ENCODE data around the gene OR2T34. TPM values are rescaled to one million over a fixed set of nuclear protein-coding genes. Genes with fewer than 3 reads are reported as not detected.

The OR2T34 gene
- total RNA-seq, 4 donors from 2014 or later = not detected

Small RNA genes lying within 50 kb of the gene (small RNA-seq; reads per million reads assigned to genes)
- not detected for gene RF00019

Other genes starting within 250 kb of the OR2T34 start
- not detected for gene OR14C36, start 226.0 kb downstream of the OR2T34 start, total RNA-seq
- not detected for gene OR2T4, start 213.1 kb downstream of the OR2T34 start, total RNA-seq
- not detected for gene OR2T6, start 199.0 kb downstream of the OR2T34 start, total RNA-seq
- not detected for gene OR2T1, start 171.7 kb downstream of the OR2T34 start, total RNA-seq
- under 1 TPM in 1 of 4 donors, not detected in 3; 0.21 TPM for gene OR2T2, start 129.1 kb downstream of the OR2T34 start, total RNA-seq
- not detected for gene OR2T3, start 101.4 kb downstream of the OR2T34 start, total RNA-seq
- gene OR2T5, start 86.2 kb downstream of the OR2T34 start, total RNA-seq = not detected
- not detected for gene OR2G6, start 66.7 kb downstream of the OR2T34 start, total RNA-seq
- not detected for gene OR2T29, start 12.0 kb downstream of the OR2T34 start, total RNA-seq
- gene OR2T10, start 22.9 kb upstream of the OR2T34 start, total RNA-seq = not detected
- gene OR2T11, start 60.3 kb upstream of the OR2T34 start, total RNA-seq = not detected
- gene OR2T35, start 70.5 kb upstream of the OR2T34 start, total RNA-seq = not detected
- gene OR2T27, start 80.8 kb upstream of the OR2T34 start, total RNA-seq = not detected
- gene OR14I1, start 128.0 kb upstream of the OR2T34 start, total RNA-seq = not detected
- not detected for gene LYPD8, start 181.0 kb upstream of the OR2T34 start, total RNA-seq

Measured in uterus (tissue), 4 donors.